ENCODE results near the gene ELF5.

Gene ELF5

GRCh38 chr11:34513682-34514449 is at the start of gene ELF5:
Gene ELF5, minus strand, starts transcription at chr11:34513794. Its CDS starts 8,045 bp downstream, at chr11:34505749.
- no peak for DNase-seq (ENCODE audit: low spot score)

GRCh38 chr11:34562976-34563375 is 49.4 kb upstream of the ELF5 start:
- no peak for DNase-seq (ENCODE audit: low spot score)

- no peak for DNase-seq (ENCODE audit: low spot score)
Measured at GRCh38 chr11:34560511-34560910, 46.9 kb upstream of the ELF5 start.

- DNase-seq (ENCODE audit: low spot score) = no peak
Measured at GRCh38 chr11:34558673-34559072, 45.1 kb upstream of the ELF5 start.

- DNase-seq (ENCODE audit: low spot score) = no peak
Measured at GRCh38 chr11:34558211-34558610, 44.6 kb upstream of the ELF5 start.

GRCh38 chr11:34552270-34552669 is 38.7 kb upstream of the ELF5 start:
- DNase-seq (ENCODE audit: low spot score) = no peak

GRCh38 chr11:34549271-34549670 is 35.7 kb upstream of the ELF5 start:
- no peak for DNase-seq (ENCODE audit: low spot score)

- no peak for DNase-seq (ENCODE audit: low spot score)
Measured at GRCh38 chr11:34548278-34548677, 34.7 kb upstream of the ELF5 start.

GRCh38 chr11:34546511-34547209 is 33.1 kb upstream of the ELF5 start:
- no peak for DNase-seq (ENCODE audit: low spot score)

- DNase-seq (ENCODE audit: low spot score) = no peak
Measured at GRCh38 chr11:34542089-34542488, 28.5 kb upstream of the ELF5 start.

- no peak for DNase-seq (ENCODE audit: low spot score)
Measured at GRCh38 chr11:34540870-34541269, 27.3 kb upstream of the ELF5 start.

GRCh38 chr11:34537636-34538035 is 24.0 kb upstream of the ELF5 start:
- no peak for DNase-seq (ENCODE audit: low spot score)

- no peak for DNase-seq (ENCODE audit: low spot score)
Measured at GRCh38 chr11:34536056-34536455, 22.5 kb upstream of the ELF5 start.

GRCh38 chr11:34534826-34535225 is 21.2 kb upstream of the ELF5 start:
- no peak for DNase-seq (ENCODE audit: low spot score)

- DNase-seq (ENCODE audit: low spot score) = no peak
Measured at GRCh38 chr11:34531663-34532062, 18.1 kb upstream of the ELF5 start.

GRCh38 chr11:34530545-34531234 is 17.1 kb upstream of the ELF5 start:
- DNase-seq (ENCODE audit: low spot score) = no peak

GRCh38 chr11:34529643-34530042 is 16.0 kb upstream of the ELF5 start:
- DNase-seq (ENCODE audit: low spot score) = no peak

GRCh38 chr11:34528072-34528471 is 14.5 kb upstream of the ELF5 start:
- no peak for DNase-seq (ENCODE audit: low spot score)

GRCh38 chr11:34525888-34526657 is 12.5 kb upstream of the ELF5 start:
- DNase-seq (ENCODE audit: low spot score) = no peak

GRCh38 chr11:34525098-34525497 is 11.5 kb upstream of the ELF5 start:
- no peak for DNase-seq (ENCODE audit: low spot score)

- no peak for DNase-seq (ENCODE audit: low spot score)
Measured at GRCh38 chr11:34524696-34525095, 11.1 kb upstream of the ELF5 start.

GRCh38 chr11:34523053-34523452 is 9.5 kb upstream of the ELF5 start:
- no peak for DNase-seq (ENCODE audit: low spot score)

Measured in CD4-positive, alpha-beta T cell treated with Interleukin-6 at 100 ng/mL for 8 hours (primary cell).